Spinal cord (tissue), 10 donors: ENCODE measurements around the gene USP4. TPM values are rescaled to one million over a fixed set of nuclear protein-coding genes. Genes with fewer than 3 reads are reported as not detected.
A peak's percentile ranks its signal among the peaks of the same experiment; 100 is the strongest.

Experiments used
- DNase-seq, 6 donors: peaks; one replicate each; pipeline versions ENCODE4 v3.0.0 to v3.0.0-alpha.2; 2013 to 2015; ENCODE audit warnings: low spot score in 6 of 6, low read depth in 4 of 6
- H3K27ac ChIP-seq: one replicate; pipeline ENCODE4 v1.5.1; 2013; ENCODE audit warnings: low read depth, low read length, control low read depth
- H3K27me3 ChIP-seq: one replicate; pipeline ENCODE4 v1.6.1; 2013; ENCODE audit warnings: low read length; ENCODE audit not compliant: control insufficient read depth, insufficient read depth
- H3K36me3 ChIP-seq: one replicate; pipeline ENCODE4 v1.6.1; 2013; ENCODE audit warnings: low read length; ENCODE audit not compliant: control insufficient read depth, insufficient read depth
- H3K4me1 ChIP-seq: one replicate; pipeline ENCODE4 v1.6.1; 2013; ENCODE audit warnings: low read length; ENCODE audit not compliant: control insufficient read depth, insufficient read depth
- H3K4me3 ChIP-seq: one replicate; pipeline ENCODE4 v1.5.1; 2013; ENCODE audit warnings: low read depth, low read length, control low read depth
- H3K9me3 ChIP-seq: one replicate; pipeline ENCODE4 v1.6.1; 2013; ENCODE audit warnings: low read length; ENCODE audit not compliant: control insufficient read depth, insufficient read depth
- WGBS: methylation state at CpG from one replicate; pipeline ENCODE4 v1.1.5; 2013; ENCODE audit warnings: missing lambda C conversion rate; ENCODE audit not compliant: insufficient coverage; 5-methylcytosine and 5-hydroxymethylcytosine counted together
- polyA plus RNA-seq, 2 donors: library from polyadenylated mRNA; unstranded; fragments of 120-200 nt; gene quantifications; one replicate each; pipeline ENCODE4 v1.2.1, GENCODE V29; 2013; ENCODE audit not compliant: insufficient read length in 2 of 2
- total RNA-seq, 2 donors: library from RNA; depleted of rRNA in 1 of 2; stranded (reverse); fragments of 120-200 nt in 1 of 2; fragments of >200 nt in 1 of 2; gene quantifications; one replicate each; pipeline versions ENCODE4 v1.2.3 to v1.2.4, GENCODE V29; 2013 to 2014
- donor health status: healthy.

Gene USP4
- total and polyA plus RNA-seq, 4 donors, result 30.9 to 80.1 (median 48.7) TPM

DNA sequence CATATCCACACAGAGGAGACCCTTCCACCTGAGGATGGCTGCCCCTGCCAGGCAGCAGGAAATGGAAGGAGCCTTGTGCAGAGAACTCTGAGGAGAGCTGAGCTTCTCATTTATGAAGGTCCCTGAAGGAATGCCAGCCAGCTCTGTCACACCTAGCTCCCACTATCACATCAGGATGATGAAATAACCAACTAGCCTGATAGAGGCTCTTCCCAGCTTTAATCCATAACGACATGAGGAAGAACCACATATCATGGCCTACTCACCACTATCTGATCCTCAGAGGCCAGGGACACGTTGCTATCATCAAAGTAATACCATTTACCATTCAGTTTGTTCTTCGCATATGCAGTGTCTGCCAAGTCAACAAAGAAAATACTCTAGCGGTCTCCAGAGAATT, 61.3 kb downstream of the USP4 start:
- Histone ChIP-seq H3K27me3 (no peaks in the 10 kb centered on the region), H3K4me3 (no peak overlapping the region), H3K4me1 (peaks cover 18% of the 10 kb centered on the region), H3K27ac (no peak overlapping the region), H3K36me3 (peaks cover 38% of the 10 kb centered on the region), H3K9me3 (no peaks in the 10 kb centered on the region)
- no peak for DNase-seq
- WGBS, result 82% methylated on average over 4 of the region's 4 CpGs

DNA sequence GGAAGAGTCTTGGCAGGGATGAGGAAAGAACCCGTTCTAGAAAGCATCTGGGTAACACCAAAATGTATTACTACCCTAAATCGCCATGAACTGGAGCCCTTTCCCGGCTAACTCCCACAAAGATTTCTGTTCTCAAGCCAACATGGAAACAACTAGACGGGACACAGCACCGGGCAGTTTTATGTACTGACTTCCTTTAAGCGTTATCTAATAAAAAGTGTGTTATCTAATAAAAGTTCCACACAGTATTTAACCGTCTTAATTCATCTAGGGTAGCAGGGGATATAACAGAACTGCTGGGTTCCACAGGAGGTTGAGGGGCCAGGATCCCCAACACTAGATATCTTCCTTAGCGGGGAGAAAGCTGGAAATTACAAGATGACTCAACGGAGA, 62.5 kb downstream of the USP4 start:
- no peak for DNase-seq
- no peaks in the 10 kb centered on the region for H3K27me3 ChIP-seq
- peaks cover 33% of the 10 kb centered on the region for H3K36me3 ChIP-seq
- WGBS, result no CpG with 5 or more reads among the region's 9 CpGs
- no peaks in the 10 kb centered on the region for H3K9me3 ChIP-seq
- H3K4me3 ChIP-seq, result peak overlapping the region; percentile 59
- peaks cover 18% of the 10 kb centered on the region for H3K4me1 ChIP-seq
- H3K27ac ChIP-seq, result peak overlapping the region; percentile 96

DNA sequence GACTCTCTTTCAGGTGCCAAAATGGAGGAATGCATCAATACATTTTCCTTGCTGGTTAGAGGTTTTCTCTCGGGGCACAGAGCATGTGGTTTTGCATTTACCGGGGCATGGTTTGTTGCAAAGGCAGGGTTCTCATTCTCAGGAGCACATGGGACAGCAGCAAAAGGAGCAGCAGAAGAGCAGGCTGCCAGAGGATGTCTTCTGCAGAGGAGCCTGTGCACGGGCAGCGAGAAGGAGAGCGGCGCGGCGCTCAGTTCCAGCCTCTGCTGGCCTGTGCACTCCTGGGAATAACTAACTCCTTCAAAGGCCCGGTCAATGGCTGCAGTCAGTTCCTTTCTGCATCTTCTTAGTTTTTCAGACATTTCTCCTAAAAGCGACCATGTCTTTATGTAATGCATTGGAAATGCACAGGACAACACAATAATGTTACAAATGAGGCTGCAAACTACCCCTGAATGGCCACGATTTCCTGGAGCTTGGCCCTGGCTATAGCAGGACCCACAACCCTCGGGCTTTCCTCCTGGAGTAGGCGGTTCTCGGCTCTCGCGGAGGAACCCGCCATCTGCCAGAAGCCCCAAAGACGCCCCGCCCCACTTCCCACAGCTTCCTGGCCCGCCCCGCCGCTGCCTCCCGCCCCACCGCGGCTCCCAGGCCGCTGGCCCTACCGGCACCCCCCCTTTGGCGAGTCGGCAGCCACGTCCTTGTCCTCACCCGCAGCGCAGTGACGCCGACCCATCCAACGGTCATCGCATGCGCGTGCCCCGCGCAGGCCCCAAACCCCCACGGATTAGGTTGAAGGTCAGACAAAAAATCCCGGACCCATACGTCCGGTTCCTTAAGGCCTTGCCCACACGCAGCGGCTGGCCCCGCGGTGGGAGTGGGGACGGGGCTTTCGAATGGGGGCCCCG, 63.1 kb downstream of the USP4 start, which contains the start of gene C3orf62:
TSS of gene C3orf62 (minus strand) at position 758 of the 908 bp plus-strand sequence. CDS start at position 398, 360 bp downstream.
- peak in 5 of 6 donors; percentile 53 to 91 (median 68) for DNase-seq
- H3K4me1 ChIP-seq, result peaks cover 18% of the 10 kb centered on the region
- H3K4me3 ChIP-seq, result peak within 1 kb of the TSS; percentile 59
- 5% methylated on average over 43 of the region's 51 CpGs for WGBS
- H3K9me3 ChIP-seq, result no peaks in the 10 kb centered on the region
- peak within 1 kb of the TSS; percentile 96 for H3K27ac ChIP-seq
- no peaks in the 10 kb centered on the region for H3K27me3 ChIP-seq
- peaks cover 33% of the 10 kb centered on the region for H3K36me3 ChIP-seq

DNA sequence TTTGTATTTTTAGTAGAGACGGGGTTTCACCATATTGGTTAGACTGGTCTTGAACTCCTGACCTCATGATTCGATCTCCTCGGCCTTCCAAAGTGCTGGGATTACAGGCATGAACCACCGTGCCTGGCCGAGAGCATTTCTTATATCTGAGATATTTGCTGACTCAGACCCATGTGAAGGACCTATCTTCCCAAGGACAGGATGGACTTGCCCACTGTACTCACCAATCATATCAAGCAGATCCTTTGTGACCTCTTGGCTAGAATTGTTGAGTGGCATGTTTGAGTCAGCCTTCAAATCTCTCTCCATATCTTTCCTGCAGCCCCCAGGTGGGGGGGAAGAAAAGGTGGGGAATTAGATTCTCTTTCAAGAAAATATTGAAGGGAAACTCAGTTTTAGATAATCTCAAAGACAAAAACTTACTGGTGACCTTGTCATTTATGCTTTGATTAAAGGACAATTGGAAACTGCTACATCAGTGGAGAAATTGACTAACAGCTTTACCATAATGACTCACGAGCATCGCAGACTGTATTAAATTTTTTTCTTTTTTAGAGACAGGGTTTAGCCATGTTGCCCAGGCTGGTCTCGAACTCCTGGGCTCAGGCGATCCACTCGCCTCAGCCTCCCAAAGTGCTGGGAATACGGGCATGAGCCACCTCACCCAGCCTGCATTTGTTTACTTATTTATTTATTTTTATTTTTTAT, 65.9 kb downstream of the USP4 start:
- no peak for DNase-seq
- H3K27me3 ChIP-seq, result no peaks in the 10 kb centered on the region
- H3K27ac ChIP-seq, result no peak overlapping the region
- peaks cover 18% of the 10 kb centered on the region for H3K4me1 ChIP-seq
- no peak overlapping the region for H3K4me3 ChIP-seq
- H3K36me3 ChIP-seq, result peaks cover 25% of the 10 kb centered on the region
- WGBS, result 100% methylated on average over 7 of the region's 11 CpGs
- H3K9me3 ChIP-seq, result no peaks in the 10 kb centered on the region

DNA sequence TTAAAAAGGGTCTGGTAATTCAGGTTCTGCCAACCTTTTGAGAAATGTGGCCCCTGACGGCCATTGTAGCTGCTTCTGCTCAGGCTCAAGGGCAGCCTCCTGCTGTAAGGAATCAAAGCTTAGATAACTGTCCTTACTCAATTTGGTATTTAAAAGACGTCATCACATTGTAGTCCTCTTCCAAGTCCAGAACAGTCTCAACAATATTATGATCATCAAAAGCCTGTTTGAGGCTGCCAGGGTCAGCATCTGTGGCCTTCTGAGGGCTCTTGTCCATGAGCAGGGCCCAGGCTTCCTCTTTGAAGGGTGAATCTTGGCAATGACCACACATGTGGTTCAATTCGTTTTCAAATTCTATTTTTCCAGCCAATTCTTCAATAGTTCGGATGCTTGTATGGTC, 68.8 kb downstream of the USP4 start:
- peaks cover 16% of the 10 kb centered on the region for H3K4me1 ChIP-seq
- H3K4me3 ChIP-seq, result no peak overlapping the region
- 93% methylated on average over 3 of the region's 4 CpGs for WGBS
- H3K27ac ChIP-seq, result no peak overlapping the region
- H3K9me3 ChIP-seq, result no peaks in the 10 kb centered on the region
- H3K36me3 ChIP-seq, result peaks cover 25% of the 10 kb centered on the region
- no peak for DNase-seq
- no peaks in the 10 kb centered on the region for H3K27me3 ChIP-seq

DNA sequence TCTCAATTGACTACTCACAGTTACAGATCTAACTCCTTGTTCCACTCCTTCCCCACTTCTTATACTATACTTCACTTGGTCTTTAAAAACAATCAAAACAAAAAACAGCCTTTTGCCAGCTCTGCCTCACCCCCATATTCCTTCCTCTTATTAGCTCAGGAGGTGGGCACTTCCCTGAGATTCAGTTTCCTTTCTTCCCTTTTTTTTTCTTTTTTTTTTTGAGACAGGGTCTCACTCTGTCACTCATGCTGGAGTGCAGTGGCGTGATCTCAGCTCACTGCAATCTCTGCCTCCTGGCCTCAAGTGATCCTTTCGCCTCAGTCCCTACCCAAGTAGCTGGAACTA, 69.7 kb downstream of the USP4 start:
- 100% methylated on average over 2 of the region's 2 CpGs for WGBS
- Histone ChIP-seq H3K27ac (no peak overlapping the region), H3K27me3 (no peaks in the 10 kb centered on the region)

DNA sequence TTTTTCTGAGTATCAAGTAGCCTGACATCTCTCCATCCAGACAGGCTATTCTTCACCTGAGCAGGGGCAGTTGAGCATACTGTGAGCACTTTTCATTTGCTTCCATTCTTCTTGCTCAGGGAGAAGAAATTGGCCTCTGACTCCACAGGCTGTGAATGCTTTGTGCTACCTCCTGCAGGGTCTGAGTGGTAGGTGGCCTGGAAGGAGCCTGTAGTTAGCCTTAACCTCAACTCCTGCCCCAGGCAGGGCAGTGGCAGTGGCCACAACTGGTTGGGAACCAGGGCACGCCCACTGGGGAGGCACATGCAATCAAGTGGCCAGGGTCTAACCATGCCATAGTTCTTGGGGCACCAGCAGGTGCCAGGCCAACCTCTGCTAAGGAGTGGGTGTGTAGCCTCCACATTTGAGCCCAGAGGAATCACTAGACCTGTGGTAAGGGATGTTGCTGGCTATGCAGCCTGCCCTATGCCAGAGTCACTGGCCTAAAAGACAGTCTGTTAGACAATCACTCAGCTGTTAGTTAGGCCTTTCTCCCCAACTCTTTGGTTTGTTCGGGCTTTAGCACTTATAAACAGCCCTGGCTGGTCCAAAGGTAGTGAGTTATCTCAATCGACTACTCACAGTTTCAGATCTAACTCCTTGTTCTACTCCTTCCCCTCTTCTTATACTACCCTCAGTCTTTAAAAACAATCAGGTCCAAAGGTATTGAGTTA, 70.3 kb downstream of the USP4 start:
- H3K36me3 ChIP-seq, result peaks cover 25% of the 10 kb centered on the region
- WGBS, result 100% methylated on average over 2 of the region's 3 CpGs
- H3K27ac ChIP-seq, result no peak overlapping the region
- no peak for DNase-seq
- peaks cover 12% of the 10 kb centered on the region for H3K4me1 ChIP-seq
- no peaks in the 10 kb centered on the region for H3K9me3 ChIP-seq
- H3K27me3 ChIP-seq, result no peaks in the 10 kb centered on the region
- no peak overlapping the region for H3K4me3 ChIP-seq

More for the DNA sequence above, 69.7 kb downstream of the USP4 start:
- H3K36me3 ChIP-seq, result peaks cover 25% of the 10 kb centered on the region
- H3K9me3 ChIP-seq, result no peaks in the 10 kb centered on the region
- H3K4me3 ChIP-seq, result no peak overlapping the region
- peaks cover 12% of the 10 kb centered on the region for H3K4me1 ChIP-seq
- DNase-seq, result no peak

DNA sequence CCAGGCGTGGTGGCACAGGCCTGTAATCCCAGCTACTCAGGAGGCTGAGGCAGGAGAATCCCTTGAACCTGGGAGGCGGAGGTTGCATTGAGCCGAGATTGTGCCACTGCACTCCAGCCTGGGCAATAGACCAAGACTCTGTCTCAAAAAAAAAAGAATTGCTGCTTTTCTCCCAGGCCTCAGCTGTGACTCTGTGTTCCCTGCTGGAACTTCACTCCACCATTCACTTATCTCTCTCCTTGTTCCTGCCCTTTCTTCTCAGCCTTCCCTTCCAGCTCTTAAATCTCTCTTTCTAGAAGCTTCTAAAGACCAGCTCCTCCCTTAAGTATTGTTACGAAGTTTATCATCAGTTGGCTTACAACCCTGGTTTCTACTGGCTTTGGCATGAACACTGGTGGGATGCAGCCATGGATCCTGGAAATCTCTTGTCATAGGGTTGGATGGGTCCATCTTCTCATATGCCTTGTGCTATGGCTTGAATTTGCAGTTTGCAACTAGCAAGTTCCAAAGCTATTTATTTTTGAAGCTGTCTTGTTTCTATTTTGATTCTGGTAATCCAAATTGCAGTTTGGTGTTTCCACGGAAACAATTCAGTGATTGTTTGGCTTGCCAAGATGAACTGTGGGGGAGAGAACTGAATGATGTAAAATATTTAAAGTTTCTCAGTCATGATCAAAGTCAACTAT, 73.3 kb downstream of the USP4 start:
- Histone ChIP-seq H3K4me3 (no peak overlapping the region), H3K9me3 (no peaks in the 10 kb centered on the region), H3K4me1 (peaks cover 12% of the 10 kb centered on the region), H3K27me3 (no peaks in the 10 kb centered on the region), H3K36me3 (peaks cover 17% of the 10 kb centered on the region), H3K27ac (peak overlapping the region; percentile 69)
- DNase-seq, result peak in 2 of 6 donors; percentile 30 to 63
- 82% methylated on average over 3 of the region's 5 CpGs for WGBS
